Neural progenitor cell (in vitro differentiated cells): ENCODE results near the gene NCAPD3. TPM values are rescaled to one million over a fixed set of nuclear protein-coding genes. Genes with fewer than 3 reads are reported as not detected.

Experiments
- DNase-seq: peaks from one replicate; pipeline ENCODE4 v3.0.0-alpha.2; 2016; ENCODE audit warnings: low spot score
- H2AFZ ChIP-seq: fragments of 200-600 bp; sonication (generic); replicated peaks from 2 replicates; pipeline ENCODE4 v1.6.1; 2016; ENCODE audit warnings: antibody characterized with exemption
- H3F3A ChIP-seq: fragments of 200-600 bp; sonication (generic); 2 replicates; pipeline ENCODE4 v1.6.1; 2016; ENCODE audit warnings: antibody characterized with exemption, low read depth
- H3K27ac ChIP-seq: fragments of 200-600 bp; sonication (generic); 2 replicates; pipeline ENCODE4 v1.5.1; 2016; ENCODE audit warnings: mild to moderate bottlenecking
- H3K27me3 ChIP-seq: fragments of 200-600 bp; sonication (generic); 2 replicates; pipeline ENCODE4 v1.6.1; 2016; ENCODE audit warnings: mild to moderate bottlenecking, moderate library complexity
- H3K36me3 ChIP-seq: fragments of 200-600 bp; sonication (generic); 2 replicates; pipeline ENCODE4 v1.5.1; 2016
- H3K4me1 ChIP-seq: fragments of 200-600 bp; sonication (generic); 2 replicates; pipeline ENCODE4 v1.6.1; 2016; ENCODE audit warnings: mixed run types
- H3K4me2 ChIP-seq: fragments of 200-600 bp; sonication (generic); 2 replicates; pipeline ENCODE4 v1.6.1; 2016
- H3K4me3 ChIP-seq: fragments of 200-600 bp; sonication (generic); 2 replicates; pipeline ENCODE4 v1.5.1; 2016
- H3K79me2 ChIP-seq: fragments of 200-600 bp; sonication (generic); 2 replicates; pipeline ENCODE4 v1.6.1; 2016; ENCODE audit warnings: low read depth
- H3K9ac ChIP-seq: fragments of 200-600 bp; sonication (generic); 2 replicates; pipeline ENCODE4 v1.6.1; 2016
- H3K9me3 ChIP-seq: fragments of 200-600 bp; sonication (generic); 2 replicates; pipeline ENCODE4 v1.5.1; 2016; ENCODE audit warnings: low read depth
- H4K20me1 ChIP-seq: fragments of 200-600 bp; sonication (generic); 2 replicates; pipeline ENCODE4 v1.6.1; 2016; ENCODE audit warnings: low read depth
- H3K27ac Mint-ChIP-seq: 3 replicates; pipeline ENCODE4 v1.8.0; 2021; ENCODE audit warnings: mixed read lengths
- H3K27me3 Mint-ChIP-seq: 2 replicates; pipeline ENCODE4 v1.8.0; 2022; ENCODE audit warnings: low read depth, mild to moderate bottlenecking, inconsistent platforms, moderate library complexity, mixed read lengths; ENCODE audit not compliant: insufficient read depth
- H3K36me3 Mint-ChIP-seq: 3 replicates; pipeline ENCODE4 v1.8.0; 2021; ENCODE audit warnings: mixed read lengths
- H3K4me1 Mint-ChIP-seq: 3 replicates; pipeline ENCODE4 v1.8.0; 2021; ENCODE audit warnings: mixed read lengths
- H3K4me3 Mint-ChIP-seq: 3 replicates; pipeline ENCODE4 v1.8.0; 2021; ENCODE audit warnings: mild to moderate bottlenecking, moderate library complexity, mixed read lengths
- H3K9me3 Mint-ChIP-seq: 3 replicates; pipeline ENCODE4 v1.8.0; 2020; ENCODE audit warnings: mixed read lengths
- EZH2 ChIP-seq: fragments of 200-600 bp; sonication (generic); IDR thresholded peaks from 2 replicates; pipeline ENCODE4 v1.6.1; 2017; ENCODE audit warnings: antibody characterized with exemption, mild to moderate bottlenecking, moderate library complexity
- EZH2phosphoT487 ChIP-seq: fragments of 200-600 bp; sonication (generic); IDR thresholded peaks from 2 replicates; pipeline ENCODE4 v1.6.1; 2017; ENCODE audit warnings: antibody characterized with exemption
- total RNA-seq: library from RNA; depleted of rRNA; stranded (reverse); fragments of >200 nt; gene quantifications from 2 replicates; pipeline ENCODE4 v1.2.3, GENCODE V29; 2015; ENCODE audit warnings: low replicate concordance
- TF ChIP-seq, protein P1 (sequence below): fragments of 200-600 bp; sonication (generic); IDR thresholded peaks from 2 replicates; pipeline ENCODE4 v1.5.1; 2017; ENCODE audit warnings: antibody characterized with exemption, mild to moderate bottlenecking

Gene NCAPD3
- total RNA-seq, 1 donor from 2014 or later = 41.0 TPM

DNA sequence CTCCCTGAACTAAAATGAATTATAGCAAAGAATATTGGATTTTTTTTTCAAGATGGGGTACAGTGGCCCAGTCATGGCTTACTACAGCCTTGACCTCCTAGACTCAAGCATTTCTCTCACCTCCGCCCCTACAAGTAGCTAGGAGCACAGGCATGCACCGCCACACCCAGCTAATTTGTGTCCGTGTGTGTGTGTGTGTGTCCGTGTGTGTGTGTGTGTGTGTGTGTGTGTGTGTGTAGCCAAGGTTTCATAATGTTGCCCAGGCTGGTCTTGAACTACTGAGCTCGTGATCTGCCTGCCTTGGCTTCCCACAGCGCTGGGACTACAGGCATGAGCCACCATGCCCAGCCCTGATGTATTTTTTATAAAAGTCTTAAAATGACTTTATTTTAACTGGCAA is 16.8 kb upstream of the NCAPD3 start:
- no peak for DNase-seq
- no peak overlapping the region for H3K27ac Mint-ChIP-seq

DNA sequence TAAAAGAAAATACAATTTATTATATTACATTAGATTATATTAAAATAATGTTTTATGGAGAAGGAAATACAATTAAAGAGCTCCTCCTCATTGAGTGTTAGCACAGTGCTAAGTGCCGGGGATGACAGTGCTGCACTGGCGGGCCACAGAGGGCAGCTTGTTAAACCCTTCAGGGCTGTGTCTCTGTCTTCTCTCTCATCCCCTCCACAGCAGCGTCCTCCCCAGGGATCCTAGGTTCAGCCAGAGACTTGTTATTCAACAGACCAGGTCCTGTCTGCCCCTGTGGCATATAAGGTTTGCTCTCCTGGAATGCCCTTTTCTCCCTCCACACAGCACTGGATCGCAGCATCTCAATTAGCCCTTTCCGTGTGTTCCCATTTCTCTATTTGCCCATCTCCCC is 15.2 kb upstream of the NCAPD3 start:
- H3K27ac ChIP-seq = no peak overlapping the region
- no peaks in the 10 kb centered on the region for H3K4me1 Mint-ChIP-seq
- no peak overlapping the region for H3K4me3 ChIP-seq
- H3K9me3 ChIP-seq = no peaks in the 10 kb centered on the region
- no peak overlapping the region for H3K9ac ChIP-seq
- DNase-seq = no peak
- H3K4me3 Mint-ChIP-seq = no peak overlapping the region
- no peaks in the 10 kb centered on the region for H3K4me1 ChIP-seq
- no peak overlapping the region for H2AFZ ChIP-seq
- TF ChIP-seq EZH2 (no peak), EZH2phosphoT487 (no peak)
- TF ChIP-seq, protein P1, sequence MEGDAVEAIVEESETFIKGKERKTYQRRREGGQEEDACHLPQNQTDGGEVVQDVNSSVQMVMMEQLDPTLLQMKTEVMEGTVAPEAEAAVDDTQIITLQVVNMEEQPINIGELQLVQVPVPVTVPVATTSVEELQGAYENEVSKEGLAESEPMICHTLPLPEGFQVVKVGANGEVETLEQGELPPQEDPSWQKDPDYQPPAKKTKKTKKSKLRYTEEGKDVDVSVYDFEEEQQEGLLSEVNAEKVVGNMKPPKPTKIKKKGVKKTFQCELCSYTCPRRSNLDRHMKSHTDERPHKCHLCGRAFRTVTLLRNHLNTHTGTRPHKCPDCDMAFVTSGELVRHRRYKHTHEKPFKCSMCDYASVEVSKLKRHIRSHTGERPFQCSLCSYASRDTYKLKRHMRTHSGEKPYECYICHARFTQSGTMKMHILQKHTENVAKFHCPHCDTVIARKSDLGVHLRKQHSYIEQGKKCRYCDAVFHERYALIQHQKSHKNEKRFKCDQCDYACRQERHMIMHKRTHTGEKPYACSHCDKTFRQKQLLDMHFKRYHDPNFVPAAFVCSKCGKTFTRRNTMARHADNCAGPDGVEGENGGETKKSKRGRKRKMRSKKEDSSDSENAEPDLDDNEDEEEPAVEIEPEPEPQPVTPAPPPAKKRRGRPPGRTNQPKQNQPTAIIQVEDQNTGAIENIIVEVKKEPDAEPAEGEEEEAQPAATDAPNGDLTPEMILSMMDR = no peak
- no peaks in the 10 kb centered on the region for H3K9me3 Mint-ChIP-seq
- no peak overlapping the region for H3K27ac Mint-ChIP-seq
- H3K36me3 ChIP-seq = no peaks in the 10 kb centered on the region
- peaks cover 18% of the 10 kb centered on the region for H3K36me3 Mint-ChIP-seq
- no peaks in the 10 kb centered on the region for H3K79me2 ChIP-seq
- no peaks in the 10 kb centered on the region for H3F3A ChIP-seq
- no peaks in the 10 kb centered on the region for H3K27me3 ChIP-seq
- no peaks in the 10 kb centered on the region for H3K27me3 Mint-ChIP-seq
- H4K20me1 ChIP-seq = no peaks in the 10 kb centered on the region
- H3K4me2 ChIP-seq = no peak overlapping the region

More for the DNA sequence above, 16.8 kb upstream of the NCAPD3 start:
- Histone ChIP-seq H3K4me3 (no peak overlapping the region), H3K79me2 (no peaks in the 10 kb centered on the region), H3K4me2 (no peak overlapping the region), H3K4me1 (no peaks in the 10 kb centered on the region), H3K9me3 (no peaks in the 10 kb centered on the region), H3K27ac (no peak overlapping the region), H3K9ac (no peak overlapping the region), H3K27me3 (no peaks in the 10 kb centered on the region), H3F3A (no peaks in the 10 kb centered on the region), H4K20me1 (no peaks in the 10 kb centered on the region), H2AFZ (no peak overlapping the region), H3K36me3 (no peaks in the 10 kb centered on the region)
- peaks cover 20% of the 10 kb centered on the region for H3K36me3 Mint-ChIP-seq
- H3K9me3 Mint-ChIP-seq = no peaks in the 10 kb centered on the region
- no peaks in the 10 kb centered on the region for H3K27me3 Mint-ChIP-seq
- TF ChIP-seq EZH2 = no peak
- no peak for TF ChIP-seq EZH2phosphoT487
- TF ChIP-seq, protein P1 = no peak
- H3K4me3 Mint-ChIP-seq = no peak overlapping the region
- H3K4me1 Mint-ChIP-seq = no peaks in the 10 kb centered on the region

DNA sequence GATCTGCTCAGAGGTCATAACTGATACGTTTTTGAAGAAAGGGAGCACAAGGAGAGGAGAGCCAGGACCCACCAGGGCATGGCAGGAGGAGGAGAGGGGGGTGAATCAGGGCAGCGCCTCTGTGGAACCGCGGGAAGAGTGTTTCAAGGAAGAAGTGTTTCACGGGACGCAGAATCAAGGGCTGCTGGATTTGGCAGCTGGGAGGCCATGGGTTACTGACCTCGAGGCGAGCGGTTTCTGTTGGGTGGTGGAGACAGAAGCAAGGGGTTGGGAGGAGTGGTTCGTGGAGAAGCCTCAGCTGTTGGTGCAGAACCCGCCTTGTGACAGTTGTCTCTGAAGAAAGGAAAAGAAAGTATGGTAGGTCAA is 13.8 kb upstream of the NCAPD3 start:
- Mint-ChIP-seq H3K36me3 (peaks cover 10% of the 10 kb centered on the region), H3K9me3 (no peaks in the 10 kb centered on the region), H3K27me3 (no peaks in the 10 kb centered on the region), H3K4me1 (peaks cover 4% of the 10 kb centered on the region), H3K4me3 (no peak overlapping the region), H3K27ac (no peak overlapping the region)
- H3K9ac ChIP-seq = no peak overlapping the region
- H3F3A ChIP-seq = no peaks in the 10 kb centered on the region
- no peaks in the 10 kb centered on the region for H4K20me1 ChIP-seq
- H3K79me2 ChIP-seq = no peaks in the 10 kb centered on the region
- H2AFZ ChIP-seq = no peak overlapping the region
- TF ChIP-seq EZH2phosphoT487 (no peak), EZH2 (no peak)
- TF ChIP-seq, protein P1 = no peak
- H3K9me3 ChIP-seq = no peaks in the 10 kb centered on the region
- H3K27me3 ChIP-seq = no peaks in the 10 kb centered on the region
- no peaks in the 10 kb centered on the region for H3K36me3 ChIP-seq
- no peak overlapping the region for H3K27ac ChIP-seq
- no peaks in the 10 kb centered on the region for H3K4me1 ChIP-seq
- DNase-seq = no peak
- H3K4me3 ChIP-seq = no peak overlapping the region
- no peak overlapping the region for H3K4me2 ChIP-seq
